Liver (tissue), 3 donors: Measurements from ENCODE around the gene SPATA31C2.

Experiments
- EGR1 ChIP-seq, 2 donors: IDR thresholded peaks; 2 replicates each; pipeline ENCODE4 v1.6.1; 2016 to 2018; ENCODE audit warnings: antibody characterized with exemption in 2 of 2, low read depth in 2 of 2
- GABPA ChIP-seq, 2 donors: IDR thresholded peaks in 1 of 2; conservative IDR thresholded peaks in 1 of 2; 2 replicates each; pipeline ENCODE4 v1.6.1; 2016; ENCODE audit warnings: antibody characterized with exemption in 2 of 2, mild to moderate bottlenecking in 1 of 2, moderate library complexity in 1 of 2
- RAD21 ChIP-seq, 2 donors: IDR thresholded peaks; 2 replicates each; pipeline ENCODE4 v1.6.1; 2016; ENCODE audit warnings: antibody characterized with exemption in 2 of 2, mild to moderate bottlenecking in 2 of 2
- TF ChIP-seq, protein P1 (sequence below): fragments of 150-350 bp; IDR thresholded peaks from 2 replicates; pipeline ENCODE4 v1.5.1; 2017; ENCODE audit warnings: improper control_type of control experiment, low read depth, low read length; ENCODE audit not compliant: missing input control
- donor health status: healthy.
- donor health status: healthy.

DNA sequence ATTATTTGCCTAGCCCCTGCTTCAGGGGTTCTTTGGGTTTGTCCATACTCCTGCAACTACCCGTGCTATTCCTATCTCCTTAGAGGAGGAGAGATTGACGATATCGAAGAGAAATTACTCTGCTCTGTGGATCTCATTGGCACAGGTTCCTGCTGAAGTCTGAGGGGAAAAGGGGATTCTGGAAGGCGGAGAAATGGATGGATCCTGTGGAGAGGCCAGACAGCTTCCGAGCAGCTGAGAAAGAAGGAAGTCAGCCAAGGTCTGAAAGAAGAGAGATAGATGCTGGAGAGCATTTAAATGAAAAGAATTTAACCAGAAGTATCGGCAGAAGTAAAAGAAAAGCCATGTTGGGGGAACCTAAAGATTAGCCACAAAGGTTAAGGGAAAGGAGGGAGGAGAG is 40.4 kb upstream of the SPATA31C2 start:
- no peak for TF ChIP-seq GABPA (IDR thresholded peaks at IDR 0.05 in 1 of 2, conservative IDR thresholded peaks at IDR 0.05 in 1 of 2)
- TF ChIP-seq, protein P1, sequence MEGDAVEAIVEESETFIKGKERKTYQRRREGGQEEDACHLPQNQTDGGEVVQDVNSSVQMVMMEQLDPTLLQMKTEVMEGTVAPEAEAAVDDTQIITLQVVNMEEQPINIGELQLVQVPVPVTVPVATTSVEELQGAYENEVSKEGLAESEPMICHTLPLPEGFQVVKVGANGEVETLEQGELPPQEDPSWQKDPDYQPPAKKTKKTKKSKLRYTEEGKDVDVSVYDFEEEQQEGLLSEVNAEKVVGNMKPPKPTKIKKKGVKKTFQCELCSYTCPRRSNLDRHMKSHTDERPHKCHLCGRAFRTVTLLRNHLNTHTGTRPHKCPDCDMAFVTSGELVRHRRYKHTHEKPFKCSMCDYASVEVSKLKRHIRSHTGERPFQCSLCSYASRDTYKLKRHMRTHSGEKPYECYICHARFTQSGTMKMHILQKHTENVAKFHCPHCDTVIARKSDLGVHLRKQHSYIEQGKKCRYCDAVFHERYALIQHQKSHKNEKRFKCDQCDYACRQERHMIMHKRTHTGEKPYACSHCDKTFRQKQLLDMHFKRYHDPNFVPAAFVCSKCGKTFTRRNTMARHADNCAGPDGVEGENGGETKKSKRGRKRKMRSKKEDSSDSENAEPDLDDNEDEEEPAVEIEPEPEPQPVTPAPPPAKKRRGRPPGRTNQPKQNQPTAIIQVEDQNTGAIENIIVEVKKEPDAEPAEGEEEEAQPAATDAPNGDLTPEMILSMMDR: no peak
- TF ChIP-seq EGR1 (IDR thresholded peaks at IDR 0.05; ENCODE audit: low read depth in 2 of 2): no peak
- no peak for TF ChIP-seq RAD21 (IDR thresholded peaks at IDR 0.05)
